DMS53 treated with DMSO at 0.1 percent for 48 hours (cell line): Measurements from ENCODE around the gene TBC1D22A.

Experiments used
- DNase-seq: peaks from one replicate; lab custom pipeline; 2025; ENCODE audit not compliant: unreplicated experiment; lab: John Stamatoyannopoulos, UW

Gene TBC1D22A

DNA sequence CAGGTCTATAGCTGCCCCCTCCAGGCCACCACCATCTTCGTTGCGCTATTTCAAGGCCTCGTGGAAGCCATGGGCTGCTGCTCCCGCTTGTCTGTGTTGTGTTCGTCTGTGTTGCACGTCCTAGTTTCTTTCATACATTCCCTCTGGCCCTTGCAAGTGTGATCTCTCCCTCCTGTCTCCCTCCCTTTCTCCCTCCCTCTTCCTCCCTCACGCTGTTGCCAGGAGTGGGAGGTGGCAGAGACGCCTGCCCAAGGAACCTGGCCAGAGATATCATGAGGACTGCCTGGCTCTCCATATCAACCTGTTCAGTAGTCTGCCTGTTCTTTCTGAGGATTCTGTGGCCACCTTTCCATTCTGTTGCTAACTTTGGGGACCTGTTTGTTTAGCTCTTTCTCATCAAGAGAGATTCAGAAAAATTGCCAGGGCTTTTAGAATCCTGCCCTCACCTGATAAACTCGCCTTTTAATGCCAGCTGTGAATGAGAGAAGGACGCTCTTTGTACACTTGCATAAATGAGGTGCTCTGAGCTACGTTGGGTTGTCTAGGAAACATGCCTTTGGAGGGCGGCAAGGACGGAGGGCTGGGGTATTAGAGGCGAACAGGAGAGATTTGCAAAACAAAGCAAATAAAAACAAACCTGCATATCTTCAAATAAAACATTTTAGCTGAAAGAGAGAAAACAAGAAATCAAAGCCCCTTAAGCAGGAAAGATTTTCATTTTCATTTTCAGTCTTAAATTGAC lies 185.2 kb downstream of the TBC1D22A start:
- no peak for DNase-seq

DNA sequence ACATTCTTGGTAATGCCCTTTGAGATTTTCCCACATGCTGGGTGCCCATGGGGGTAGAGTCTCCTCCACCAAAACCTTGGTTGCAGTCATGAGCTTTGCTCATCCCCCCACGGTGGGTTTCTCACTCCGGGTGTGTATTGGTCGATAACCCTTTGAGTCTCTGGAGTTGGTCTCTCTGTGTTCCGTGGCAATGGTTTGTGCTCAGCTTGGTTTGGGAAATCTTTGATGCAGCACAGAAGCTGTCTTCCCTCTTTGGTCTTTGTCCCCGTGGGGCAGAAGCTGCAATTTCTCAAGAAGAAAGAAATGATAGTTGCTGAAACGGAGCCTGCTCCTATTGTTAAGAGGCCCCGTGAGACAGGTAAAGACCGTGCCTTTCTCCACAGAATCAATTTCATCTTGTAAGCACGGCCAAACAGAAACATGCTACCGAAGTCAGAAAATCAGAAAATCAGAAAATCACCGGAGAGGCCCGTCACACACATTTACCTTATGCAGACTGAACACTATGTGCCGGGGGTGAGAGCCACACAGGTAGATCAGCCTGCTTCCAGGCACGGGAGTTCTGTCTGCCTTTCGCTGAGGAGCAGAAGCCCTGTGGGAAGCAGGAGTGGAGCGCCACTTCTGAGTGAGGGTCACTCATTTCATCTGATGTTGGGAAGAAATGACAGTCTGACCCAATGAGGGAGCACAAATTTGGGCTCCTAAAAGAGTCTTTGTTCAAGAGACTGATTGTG lies 186.1 kb downstream of the TBC1D22A start:
- no peak for DNase-seq

DNA sequence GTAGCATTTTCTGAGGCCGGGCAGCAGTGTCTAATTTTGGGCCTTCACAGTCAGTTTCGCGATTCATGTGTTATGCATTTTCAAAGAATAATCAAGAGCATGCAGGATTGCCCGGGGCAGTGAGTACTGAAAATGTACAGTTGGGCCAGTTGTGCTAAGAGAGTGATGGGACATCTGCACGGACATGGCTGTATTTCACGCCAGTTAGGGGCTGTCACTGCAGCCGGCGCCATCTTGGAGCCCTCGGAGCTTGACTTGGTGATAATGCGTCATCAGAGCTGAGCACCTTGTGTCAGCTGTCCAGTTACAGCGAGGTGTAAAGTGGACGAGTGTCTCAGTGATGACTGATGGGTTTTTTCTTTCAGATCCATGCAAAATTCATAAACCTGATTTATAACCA lies 188.9 kb downstream of the TBC1D22A start:
- no peak for DNase-seq

DNA sequence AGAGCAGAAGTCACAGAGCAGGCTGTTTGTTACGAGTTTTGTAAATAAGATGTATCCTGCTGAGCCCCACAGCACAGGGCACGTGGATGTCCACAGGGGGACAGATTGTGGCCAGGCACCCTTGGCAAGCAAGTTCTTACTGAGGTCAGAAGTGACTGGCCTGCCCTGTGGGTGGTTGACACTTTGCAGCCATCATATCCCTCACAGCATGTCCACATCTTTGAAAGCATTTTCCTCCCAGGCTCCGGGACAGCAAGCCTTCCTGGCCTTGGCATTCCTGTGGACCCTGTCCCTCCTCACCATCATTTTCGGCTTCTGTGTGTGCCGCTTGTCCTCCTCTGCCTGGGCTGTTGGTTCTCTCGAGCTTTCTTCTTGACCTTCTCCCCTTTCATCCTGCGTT lies 189.5 kb downstream of the TBC1D22A start:
- DNase-seq, result no peak

DNA sequence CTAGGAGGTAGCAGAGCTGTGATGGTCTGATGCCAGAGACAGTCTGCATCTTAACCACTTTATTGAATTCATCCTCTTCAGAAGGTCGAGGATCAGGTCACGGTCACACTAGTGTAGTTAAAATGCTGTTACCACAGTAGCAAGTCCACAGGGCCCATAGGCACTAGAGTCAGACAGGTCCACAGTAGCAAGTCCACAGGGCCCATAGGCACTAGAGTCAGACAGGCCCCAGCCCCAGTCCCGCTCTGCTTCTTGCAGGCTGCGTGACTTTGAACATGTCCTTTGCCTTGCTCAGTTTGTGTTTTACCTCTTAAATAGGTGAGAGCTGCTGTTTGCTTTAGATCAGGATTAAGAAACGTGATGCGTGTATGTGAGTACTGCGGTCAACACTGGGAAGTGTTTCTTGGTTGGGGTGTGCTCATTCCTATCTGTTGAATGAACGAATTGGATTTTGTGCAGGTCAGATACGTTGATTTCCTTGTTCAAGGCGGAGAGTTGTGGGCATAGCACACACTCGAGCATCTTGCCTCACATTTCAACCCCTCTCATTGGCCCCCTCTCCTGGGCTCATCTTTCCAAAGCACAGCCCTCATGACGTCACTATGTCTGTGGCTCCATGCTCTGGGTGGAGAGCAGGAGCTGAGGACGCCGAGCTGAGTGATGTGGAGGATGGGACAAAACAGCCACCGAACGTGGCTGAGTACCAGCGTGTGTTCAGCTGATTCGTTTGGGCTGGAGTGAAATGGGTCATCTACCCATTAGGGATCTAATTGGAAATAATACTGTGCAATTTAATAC lies 191.7 kb downstream of the TBC1D22A start:
- no peak for DNase-seq

DNA sequence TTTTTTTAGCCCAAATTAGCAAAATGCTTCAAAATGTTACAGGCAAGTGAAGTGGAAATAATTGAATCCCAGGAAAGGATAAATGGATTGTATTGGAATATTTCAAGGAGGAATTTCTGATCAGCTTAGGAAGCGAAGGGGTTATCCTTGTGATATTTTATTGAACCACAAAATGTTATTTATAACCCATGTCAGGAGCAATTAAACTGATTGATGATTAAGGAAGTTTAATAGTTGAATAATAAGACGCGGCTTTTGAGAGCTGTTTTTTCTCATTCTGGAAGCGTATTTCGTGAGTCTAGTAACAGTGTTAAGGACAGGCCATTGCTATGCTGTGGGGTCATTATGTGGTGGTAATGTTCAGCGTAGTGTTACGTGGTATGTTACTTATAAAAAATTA lies 192.3 kb downstream of the TBC1D22A start:
- no peak for DNase-seq

DNA sequence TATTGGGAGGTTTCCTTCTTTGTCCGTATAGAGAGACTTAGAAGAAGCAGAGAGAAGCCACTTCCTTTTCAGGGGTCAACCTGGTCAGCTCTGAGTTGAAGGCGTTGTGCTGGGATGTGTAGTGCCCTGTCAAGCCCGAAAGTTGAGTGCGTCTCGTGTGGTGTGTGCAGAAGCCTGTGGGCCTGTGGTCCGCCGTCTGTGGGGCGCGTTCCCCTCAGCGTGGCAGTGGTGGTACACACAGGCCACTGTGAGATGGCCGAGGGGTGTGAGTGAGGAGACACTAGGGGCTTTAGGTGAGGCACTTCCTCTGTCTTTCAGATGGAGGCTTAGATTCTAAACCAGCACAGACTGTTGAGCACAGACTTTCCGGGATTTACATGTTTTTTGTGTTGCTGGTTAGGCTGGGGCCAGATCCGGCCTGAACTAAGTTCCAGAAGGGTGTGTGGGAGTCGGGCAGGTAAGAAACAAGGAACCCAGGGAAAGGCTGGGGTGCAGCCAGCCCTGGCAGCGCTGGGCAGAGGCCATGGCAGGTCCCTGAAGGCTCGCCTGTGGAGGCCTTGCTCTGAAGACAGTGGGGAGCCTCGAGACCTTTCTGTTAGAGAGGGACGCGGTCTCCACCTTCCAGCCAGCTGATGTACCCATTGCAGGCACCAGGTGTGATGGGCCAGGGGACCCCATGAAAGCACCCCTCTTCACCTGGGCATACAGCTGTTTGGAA lies 194.2 kb downstream of the TBC1D22A start:
- DNase-seq, result no peak

DNA sequence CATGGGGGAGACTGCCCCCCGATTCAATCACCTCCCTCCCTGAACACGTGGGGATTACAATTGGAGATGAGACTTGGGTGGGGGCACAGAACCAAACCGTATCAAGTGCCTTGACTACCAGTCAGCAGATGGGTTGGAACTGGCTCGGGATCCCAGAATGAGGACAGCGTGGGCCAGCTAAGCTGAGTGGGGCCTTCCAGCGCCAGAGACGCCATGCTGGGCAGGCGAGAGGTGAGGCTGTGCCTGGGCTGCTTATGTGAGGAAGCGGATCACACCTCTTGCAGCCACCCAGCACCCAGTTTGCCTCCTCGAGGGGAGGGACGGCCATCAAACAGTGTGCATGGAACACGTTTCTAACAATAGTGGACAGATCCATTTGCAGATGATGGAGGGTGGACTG lies 195.1 kb downstream of the TBC1D22A start:
- no peak for DNase-seq

DNA sequence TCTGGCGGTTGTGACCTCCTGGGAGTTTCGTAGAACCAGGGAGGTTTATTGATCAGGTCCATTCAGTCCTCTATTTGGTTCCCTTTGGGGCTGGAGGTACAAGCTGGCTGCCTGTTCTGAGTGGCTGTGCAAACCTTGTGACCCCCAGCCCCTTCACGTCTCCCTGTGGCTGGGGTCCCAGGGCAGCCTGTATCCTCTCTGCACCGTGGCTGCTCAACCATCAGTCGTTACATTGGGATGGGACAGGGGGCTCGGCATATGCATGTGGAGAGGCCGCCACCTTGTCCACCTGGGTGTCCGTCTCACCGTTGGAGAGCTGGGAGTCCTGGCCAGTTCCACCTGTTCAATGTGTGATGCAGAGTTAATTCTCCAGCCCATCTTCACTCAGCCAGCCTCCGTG lies 195.7 kb downstream of the TBC1D22A start:
- DNase-seq, result no peak

DNA sequence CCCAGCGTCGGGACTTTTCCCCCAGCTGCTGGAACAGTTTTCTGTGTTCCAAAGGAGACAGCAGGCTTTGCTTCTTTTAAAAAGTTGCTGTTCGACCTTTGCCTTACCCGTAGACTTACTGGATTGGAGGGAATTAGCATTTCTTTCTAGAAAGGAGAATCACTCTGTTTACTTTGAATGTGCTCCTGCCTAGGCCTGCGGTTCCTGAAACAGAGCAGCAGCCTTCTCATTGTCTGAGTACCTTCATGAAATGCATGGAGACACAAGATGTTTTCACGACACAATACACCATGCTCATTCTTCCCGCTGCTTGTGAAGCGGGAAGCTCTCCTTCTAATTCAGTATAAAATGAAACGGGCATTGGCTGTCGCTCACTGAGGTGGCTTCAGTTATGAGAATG lies 196.2 kb downstream of the TBC1D22A start:
- no peak for DNase-seq

DNA sequence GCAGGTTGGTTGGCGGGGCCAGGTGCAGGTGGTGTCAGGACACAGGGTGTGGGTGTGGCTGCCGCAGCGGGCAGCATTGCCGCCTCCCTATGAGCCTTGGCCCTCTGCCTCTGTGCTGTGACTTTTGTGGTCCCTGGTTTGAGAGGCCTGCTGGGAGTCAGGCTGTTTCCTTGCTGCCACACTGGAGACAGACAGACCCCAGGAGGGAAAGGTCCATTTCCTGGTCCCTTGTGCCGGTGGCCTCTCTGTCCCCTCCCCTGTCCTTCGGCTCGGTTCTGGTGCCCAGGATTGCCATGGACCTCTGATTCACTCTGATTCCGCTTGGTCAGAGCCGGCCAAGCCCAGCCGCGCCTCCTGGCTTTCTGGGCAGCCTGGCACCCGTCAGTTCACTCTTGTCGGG lies 196.9 kb downstream of the TBC1D22A start:
- no peak for DNase-seq

DNA sequence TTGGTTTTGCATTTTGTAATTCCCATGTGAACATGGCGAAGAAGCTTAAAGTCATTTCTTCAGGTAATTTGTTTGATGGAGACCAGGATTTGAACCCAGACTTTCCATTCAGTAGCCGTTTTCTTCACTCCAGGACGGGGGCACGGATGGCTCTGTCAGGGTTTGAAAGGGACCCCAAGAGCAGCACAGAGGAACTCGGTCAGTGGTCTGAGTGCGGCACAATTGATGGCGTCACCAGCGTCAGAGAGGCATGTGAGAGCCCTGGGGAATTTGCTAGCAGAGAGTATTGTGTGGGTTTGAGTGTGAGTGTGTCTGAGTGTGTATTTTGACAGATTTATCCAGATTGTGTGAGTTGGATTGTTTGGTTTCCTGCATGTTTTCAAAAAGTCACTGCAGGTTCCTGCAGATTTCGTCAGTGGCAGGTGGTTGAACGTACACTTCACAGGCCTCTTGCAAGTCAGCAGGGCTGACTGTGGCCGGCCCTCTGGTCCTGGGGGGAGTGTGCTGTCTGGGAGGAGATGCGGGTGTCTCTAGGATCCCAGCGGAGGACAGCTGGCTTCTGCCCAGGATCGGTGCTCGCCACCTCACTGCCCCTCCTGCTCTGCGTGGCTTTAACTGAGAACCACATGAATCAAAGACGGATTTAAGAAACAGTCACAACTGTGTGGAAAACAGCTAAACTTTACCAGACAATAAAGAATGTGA lies 199.3 kb downstream of the TBC1D22A start:
- no peak for DNase-seq

DNA sequence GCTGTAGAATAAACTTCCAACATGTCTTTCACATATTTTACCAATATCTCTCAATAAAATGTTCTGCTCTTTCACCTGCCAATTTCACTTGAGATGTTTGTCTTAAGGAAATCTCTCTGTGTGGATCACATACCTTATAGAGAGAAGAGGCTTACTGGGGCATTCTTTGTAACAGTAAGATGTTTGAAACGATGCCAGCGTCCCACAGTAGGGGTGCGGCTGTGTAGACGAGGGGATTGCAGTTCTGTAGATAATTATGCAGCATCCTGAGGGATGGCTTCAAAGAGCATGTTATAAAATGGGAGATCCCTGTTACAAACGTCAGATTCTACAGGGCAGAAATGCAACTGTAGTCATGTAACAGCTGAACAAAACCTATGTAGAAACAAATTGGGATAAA lies 200.0 kb downstream of the TBC1D22A start:
- no peak for DNase-seq

DNA sequence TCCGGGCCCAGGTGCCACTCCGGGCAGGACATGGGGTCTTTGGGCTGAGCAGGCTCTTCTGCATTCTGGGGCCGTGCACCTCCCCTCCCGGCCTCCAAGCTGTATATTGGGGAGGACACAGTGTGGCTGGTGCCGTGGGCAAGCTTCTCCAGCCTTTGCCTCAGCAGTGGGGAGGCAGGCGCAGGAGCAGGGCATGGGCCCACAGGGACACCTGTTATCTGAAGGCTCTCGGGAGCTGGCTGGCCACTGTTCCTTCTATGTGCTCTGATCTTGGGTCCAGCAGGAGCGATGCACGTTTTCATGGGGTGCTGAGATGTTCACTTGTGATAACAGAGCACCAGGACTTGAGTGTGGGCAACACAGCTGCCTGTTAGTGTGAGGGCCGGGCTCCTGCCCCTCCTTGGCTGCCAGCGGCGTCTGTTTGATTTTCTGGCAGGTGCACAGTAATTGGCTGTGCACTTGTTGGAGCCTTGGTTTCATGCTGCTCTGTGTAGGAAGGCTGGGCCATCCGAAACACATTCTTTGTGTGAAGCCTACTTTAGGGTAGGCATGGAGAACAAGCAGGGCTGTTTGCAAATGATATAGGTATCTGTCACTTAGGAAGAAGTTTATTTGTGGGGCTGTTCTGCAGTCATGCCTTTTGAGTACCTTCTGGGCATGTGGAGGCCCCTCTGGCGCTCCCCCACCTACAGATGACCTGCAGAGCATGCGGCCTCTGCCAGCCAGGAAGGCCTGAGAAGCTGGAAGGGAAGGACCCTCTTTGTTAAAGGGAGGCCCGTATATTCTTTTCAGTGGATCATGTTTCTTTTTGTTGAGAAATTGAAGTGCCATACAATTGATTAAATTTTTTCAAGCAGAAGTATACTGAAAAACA lies 201.5 kb downstream of the TBC1D22A start:
- peak; percentile 24 for DNase-seq

DNA sequence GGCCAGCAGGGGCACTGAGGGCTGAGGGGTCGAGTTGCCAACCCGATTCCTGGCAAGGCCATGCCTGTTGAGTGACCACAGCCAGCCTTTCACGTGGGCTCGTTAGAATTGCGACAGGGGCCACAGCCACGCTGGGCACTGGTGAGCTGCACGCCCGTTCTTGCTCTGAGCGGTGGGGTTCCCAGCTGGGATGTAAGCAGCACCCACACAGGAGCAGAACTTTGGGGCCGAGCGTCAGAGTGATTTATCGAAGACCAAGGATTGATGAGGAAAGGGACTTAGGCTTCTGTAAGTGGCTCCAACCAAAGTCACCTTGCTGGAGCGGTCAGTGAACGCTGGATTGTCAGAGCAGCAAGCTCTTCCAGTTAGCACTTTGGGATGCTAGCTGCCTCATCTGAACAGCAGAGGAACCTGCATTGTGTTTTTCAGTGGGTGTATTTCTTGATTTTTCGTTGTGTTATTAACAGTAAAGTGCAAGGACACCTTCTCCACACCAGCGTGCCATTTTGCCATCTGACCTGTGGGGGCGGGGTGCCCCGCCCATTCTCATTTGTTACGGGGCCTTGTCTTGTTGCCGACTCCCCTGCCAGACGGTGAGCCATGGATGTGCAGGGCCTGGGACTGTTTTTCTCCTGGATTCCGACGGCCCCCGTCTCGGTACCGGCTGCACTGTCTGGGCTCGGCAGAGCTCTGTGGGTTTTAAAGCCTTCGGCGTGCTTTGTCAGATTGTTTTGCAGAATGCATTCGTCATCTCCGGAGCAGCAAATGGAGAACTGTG lies 202.5 kb downstream of the TBC1D22A start:
- DNase-seq, result no peak

DNA sequence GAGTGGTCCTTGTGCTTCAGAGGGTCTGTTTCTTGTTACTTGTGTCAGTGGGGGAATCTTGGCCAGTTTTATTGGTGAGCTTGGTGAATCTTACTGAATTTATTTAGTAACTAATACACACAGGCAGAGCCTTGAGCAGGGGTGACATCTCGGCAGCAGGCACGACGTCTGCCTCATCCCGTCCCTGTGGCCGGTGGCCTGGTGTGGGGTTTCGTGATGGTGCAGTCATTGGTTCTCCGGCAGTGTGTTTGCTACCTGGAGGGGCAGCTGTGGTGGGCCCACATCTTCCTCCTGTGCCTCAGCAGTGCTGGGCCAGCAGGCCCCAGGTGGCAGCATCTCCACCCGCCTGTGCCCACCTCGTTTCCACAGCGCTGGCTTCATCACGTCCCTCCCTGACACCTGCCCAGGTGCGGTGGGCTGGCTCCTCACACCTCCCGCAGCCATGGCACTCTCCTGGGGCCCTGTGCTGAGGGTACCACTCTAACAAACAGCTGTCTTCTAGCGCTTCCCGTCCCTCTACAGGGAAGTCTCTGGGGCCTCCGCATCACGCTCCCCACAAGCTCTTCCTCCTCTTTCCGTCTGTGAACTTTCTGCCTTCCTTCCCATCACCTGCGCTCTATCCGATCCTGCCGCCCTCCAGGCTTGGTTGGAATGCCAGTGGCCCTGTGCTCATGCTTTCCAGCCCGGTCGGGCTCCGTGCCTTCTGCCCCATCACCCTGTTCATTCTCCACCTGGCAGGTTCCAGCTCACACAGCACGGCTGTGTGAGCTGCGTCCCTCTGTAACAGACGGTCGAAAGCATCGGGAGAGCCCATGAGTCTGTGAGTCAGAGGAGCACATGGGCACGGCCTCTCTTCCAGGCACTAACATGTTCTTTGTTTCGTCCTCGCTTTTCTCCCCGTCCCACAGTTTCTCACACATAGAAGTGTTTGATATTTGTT lies 203.4 kb downstream of the TBC1D22A start:
- DNase-seq, result no peak

DNA sequence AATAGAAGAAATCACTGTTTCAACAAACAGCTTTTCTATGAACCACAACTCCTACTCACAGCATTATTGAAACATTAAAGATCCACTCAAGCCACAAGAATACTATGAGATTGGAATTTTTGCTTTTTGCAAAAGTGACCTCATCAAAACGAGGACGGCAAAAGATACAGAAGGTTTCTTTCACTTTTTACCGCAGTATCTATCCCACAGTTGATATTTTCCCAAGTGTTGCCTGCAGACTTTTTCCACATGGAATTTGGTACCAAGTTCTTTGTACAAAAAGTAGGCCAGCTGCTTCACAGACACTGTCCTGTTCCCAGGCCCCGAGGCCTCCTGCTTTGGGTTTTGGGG lies 204.0 kb downstream of the TBC1D22A start:
- DNase-seq, result no peak

DNA sequence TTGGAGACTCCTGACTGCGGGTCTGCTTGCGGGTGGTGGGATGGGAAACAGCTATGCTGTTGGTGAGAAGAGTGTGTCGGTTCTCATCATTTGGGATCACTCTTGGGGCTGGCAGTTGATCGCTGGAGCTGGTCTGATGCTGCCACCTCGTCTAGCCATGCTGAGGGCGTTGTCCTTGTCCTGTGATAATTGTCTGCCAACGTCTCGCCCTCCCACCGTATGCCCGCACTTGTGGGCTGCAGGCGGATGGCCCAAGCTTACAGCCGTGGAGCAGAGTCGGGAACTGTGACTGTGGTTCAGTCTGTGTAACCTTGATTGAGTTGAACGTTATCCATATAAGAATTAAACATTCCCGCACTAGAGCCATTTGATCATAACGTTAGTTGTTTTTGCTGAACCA lies 204.4 kb downstream of the TBC1D22A start:
- no peak for DNase-seq
